SIG-M5 treated with dmso at 0.1 percent for 504 hours (cell line): ENCODE data around the gene TOP2A.
A peak's percentile ranks its signal among the peaks of the same experiment; 100 is the strongest.

Source experiments
- DNase-seq: peaks from one replicate; lab custom pipeline; 2025; ENCODE audit not compliant: unreplicated experiment; lab: John Stamatoyannopoulos, UW

The TOP2A gene

GRCh38 chr17:40361925-40362695, 55.6 kb downstream of the TOP2A start:
- DNase-seq, result no peak

- DNase-seq, result no peak
Measured at GRCh38 chr17:40361063-40361924, 56.4 kb downstream of the TOP2A start.

- DNase-seq, result no peak
Measured at GRCh38 chr17:40360091-40360490, 57.6 kb downstream of the TOP2A start.

GRCh38 chr17:40358323-40359038, 59.2 kb downstream of the TOP2A start:
- peak; percentile 73 for DNase-seq

GRCh38 chr17:40356990-40357881, 60.5 kb downstream of the TOP2A start:
- DNase-seq, result no peak

GRCh38 chr17:40355804-40356758, 61.6 kb downstream of the TOP2A start:
- no peak for DNase-seq

GRCh38 chr17:40355123-40355803, 62.4 kb downstream of the TOP2A start:
- peak; percentile 21 for DNase-seq

- DNase-seq, result no peak
Measured at GRCh38 chr17:40354221-40355122, 63.2 kb downstream of the TOP2A start.

GRCh38 chr17:40352779-40353394, 64.8 kb downstream of the TOP2A start:
- peak; percentile 99 for DNase-seq

GRCh38 chr17:40352237-40352778, 65.4 kb downstream of the TOP2A start:
- no peak for DNase-seq

- no peak for DNase-seq
Measured at GRCh38 chr17:40351359-40352236, 66.1 kb downstream of the TOP2A start.

GRCh38 chr17:40350689-40351358, 66.9 kb downstream of the TOP2A start:
- no peak for DNase-seq

GRCh38 chr17:40349895-40350688, 67.6 kb downstream of the TOP2A start:
- no peak for DNase-seq

GRCh38 chr17:40349477-40349894, 68.2 kb downstream of the TOP2A start:
- no peak for DNase-seq
